ENCODE data around the gene ZNRF1. TPM values are rescaled to one million over a fixed set of nuclear protein-coding genes. Genes with fewer than 3 reads are reported as not detected.
"Not testable (repeated sequence)": the region's sequence is repeated elsewhere in the genome, so short reads cannot be mapped to it uniquely, and the experiment has no call there.

The ZNRF1 gene
- total RNA-seq, 4 donors from 2014 or later = 28.5 to 58.4 (median 40.4) TPM

DNA sequence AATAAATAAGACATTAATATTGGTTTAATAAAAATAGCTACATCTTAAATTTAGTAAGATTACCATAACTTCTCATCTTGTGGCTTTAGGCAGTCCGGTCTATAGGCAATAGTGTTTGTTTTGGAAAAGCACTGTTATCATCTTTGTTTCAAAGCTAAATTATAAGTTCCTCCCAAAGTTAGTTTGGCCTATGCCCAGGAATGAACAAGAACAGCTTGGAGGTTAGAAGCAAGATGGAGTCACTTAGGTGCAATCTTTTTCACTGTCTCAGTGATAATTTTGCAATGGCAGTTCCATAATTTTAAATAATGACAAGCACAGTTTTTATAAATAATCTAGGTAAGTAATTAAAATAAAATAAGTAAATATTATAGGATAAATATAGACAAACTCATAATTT lies 123.8 kb downstream of the ZNRF1 start:
- TF ChIP-seq, protein P1, sequence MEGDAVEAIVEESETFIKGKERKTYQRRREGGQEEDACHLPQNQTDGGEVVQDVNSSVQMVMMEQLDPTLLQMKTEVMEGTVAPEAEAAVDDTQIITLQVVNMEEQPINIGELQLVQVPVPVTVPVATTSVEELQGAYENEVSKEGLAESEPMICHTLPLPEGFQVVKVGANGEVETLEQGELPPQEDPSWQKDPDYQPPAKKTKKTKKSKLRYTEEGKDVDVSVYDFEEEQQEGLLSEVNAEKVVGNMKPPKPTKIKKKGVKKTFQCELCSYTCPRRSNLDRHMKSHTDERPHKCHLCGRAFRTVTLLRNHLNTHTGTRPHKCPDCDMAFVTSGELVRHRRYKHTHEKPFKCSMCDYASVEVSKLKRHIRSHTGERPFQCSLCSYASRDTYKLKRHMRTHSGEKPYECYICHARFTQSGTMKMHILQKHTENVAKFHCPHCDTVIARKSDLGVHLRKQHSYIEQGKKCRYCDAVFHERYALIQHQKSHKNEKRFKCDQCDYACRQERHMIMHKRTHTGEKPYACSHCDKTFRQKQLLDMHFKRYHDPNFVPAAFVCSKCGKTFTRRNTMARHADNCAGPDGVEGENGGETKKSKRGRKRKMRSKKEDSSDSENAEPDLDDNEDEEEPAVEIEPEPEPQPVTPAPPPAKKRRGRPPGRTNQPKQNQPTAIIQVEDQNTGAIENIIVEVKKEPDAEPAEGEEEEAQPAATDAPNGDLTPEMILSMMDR (IDR thresholded peaks at IDR 0.05) = no peak
- TF ChIP-seq POLR2A (IDR thresholded peaks at IDR 0.05) (no peak), POLR2AphosphoS5 (IDR thresholded peaks at IDR 0.05) (no peak), EP300 (IDR thresholded peaks at IDR 0.05; ENCODE audit: low read depth) (no peak)
- DNase-seq = no peak
- Histone ChIP-seq H3K4me1 (peaks cover 0 to 7% (median 3%) of the 10 kb centered on the region in 4 donors), H3K9me3 (peaks cover 0 to 15% of the 10 kb centered on the region in 2 donors), H3K4me3 (no peak overlapping the region), H3K27ac (no peak overlapping the region), H3K27me3 (no peaks in the 10 kb centered on the region), H3K36me3 (no peaks in the 10 kb centered on the region)
- in situ Hi-C loops (cut with MboI; ENCODE audit: low pct_ligation_motif_present in 1 of 4, low pct_unique_long_range_greater_than_20kb in 1 of 4, low sequenced_read_pairs in 3 of 4) = loop anchor here in 1 of 4 donors (25.0 kb wide), 1 partner anchor 410 kb away; the partner anchor contains the start of gene MLKL
- 75 to 87% methylated on average over 1 of the region's 1 CpG for WGBS, 2 donors (ENCODE audit: low coverage in 1 of 2)
- intact Hi-C loops (cut with DNase I; ENCODE audit: low total_unique reads) = no loop called here

DNA sequence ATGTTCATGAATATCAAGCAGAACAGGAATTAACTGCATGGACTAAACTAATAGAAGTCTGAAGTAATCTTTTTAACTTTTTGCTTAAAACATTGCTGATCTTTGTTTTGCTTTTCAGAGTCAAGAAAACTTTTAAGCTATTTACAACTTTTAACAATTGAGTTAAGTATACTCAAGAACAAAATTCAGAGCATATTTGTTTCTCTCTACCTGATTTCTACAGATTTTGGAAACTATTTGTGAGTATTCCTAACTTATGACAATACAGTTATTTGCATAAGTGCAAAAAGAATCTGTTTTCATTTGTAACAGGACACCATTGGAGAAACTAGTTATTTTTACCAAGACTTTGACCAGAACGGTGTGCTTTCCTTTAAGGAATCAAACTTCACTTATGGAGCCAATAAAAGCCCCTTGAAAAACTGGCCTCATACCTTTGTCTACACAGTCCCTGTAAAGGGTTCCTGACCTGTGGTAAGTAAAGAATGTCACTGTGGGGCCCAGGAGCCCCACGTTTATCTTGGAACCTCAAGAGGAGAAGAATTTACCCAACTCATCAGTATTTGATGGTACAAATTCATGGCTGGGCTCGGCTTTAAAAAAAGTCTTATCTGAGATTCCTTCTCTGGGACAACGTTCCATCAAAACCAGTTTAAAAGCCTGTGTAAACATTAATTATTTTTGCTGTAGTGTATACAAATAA lies 129.0 kb downstream of the ZNRF1 start:
- WGBS, 2 donors (ENCODE audit: low coverage in 1 of 2) = 56 to 63% methylated on average over 4 of the region's 4 CpGs
- Histone ChIP-seq H3K4me3 (no peak overlapping the region), H3K9me3 (peaks cover 0 to under 1% of the 10 kb centered on the region in 2 donors), H3K4me1 (peaks cover 0 to 12% (median 3%) of the 10 kb centered on the region in 4 donors), H3K36me3 (no peaks in the 10 kb centered on the region), H3K27ac (no peak overlapping the region), H3K27me3 (no peaks in the 10 kb centered on the region)
- in situ Hi-C loops (cut with MboI; ENCODE audit: low pct_ligation_motif_present in 1 of 4, low pct_unique_long_range_greater_than_20kb in 1 of 4, low sequenced_read_pairs in 3 of 4) = no loop called here
- TF ChIP-seq, protein P1 (IDR thresholded peaks at IDR 0.05) = no peak
- no peak for TF ChIP-seq POLR2A (IDR thresholded peaks at IDR 0.05)
- no peak for TF ChIP-seq EP300 (IDR thresholded peaks at IDR 0.05; ENCODE audit: low read depth)
- TF ChIP-seq POLR2AphosphoS5 (IDR thresholded peaks at IDR 0.05) = no peak
- intact Hi-C loops (cut with DNase I; ENCODE audit: low total_unique reads) = no loop called here
- no peak for DNase-seq

DNA sequence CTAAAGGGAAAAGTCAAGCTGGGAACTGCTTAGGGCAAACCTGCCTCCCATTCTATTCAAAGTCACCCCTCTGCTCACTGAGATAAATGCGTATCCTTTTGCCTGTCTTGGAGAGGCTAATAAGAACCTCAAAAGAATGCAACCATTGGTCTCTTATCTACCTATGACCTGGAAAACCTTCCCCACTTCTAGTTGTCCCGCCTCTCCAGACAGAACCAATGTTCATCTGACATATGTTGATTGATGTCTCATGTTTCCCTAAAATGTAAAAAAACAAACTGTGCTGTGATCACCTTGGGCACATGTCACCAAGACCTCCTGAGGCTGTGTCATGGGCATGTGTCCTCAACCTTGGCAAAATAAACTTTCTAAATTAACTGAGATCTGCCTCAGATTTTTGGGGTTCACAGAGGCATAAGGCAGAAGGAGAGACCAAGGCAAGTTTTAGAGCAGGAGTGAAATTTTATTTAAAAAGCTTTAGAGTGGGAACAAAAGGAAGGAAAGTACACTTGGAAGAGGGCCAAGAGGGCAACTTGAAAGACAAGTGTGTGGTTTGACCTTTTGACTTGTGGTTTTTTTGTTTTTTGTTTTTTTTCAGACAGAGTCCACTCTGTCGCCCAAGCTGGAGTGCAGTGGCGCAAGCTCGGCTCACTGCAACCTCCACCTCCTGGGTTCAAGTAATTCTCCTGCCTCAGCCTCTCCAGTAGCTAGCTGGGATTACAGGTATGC lies 130.8 kb downstream of the ZNRF1 start:
- intact Hi-C loops (cut with DNase I; ENCODE audit: low total_unique reads); H3K9me3 ChIP-seq; H3K4me3 ChIP-seq; DNase-seq; H3K36me3 ChIP-seq; in situ Hi-C loops (cut with MboI; ENCODE audit: low pct_ligation_motif_present in 1 of 4, low pct_unique_long_range_greater_than_20kb in 1 of 4, low sequenced_read_pairs in 3 of 4); H3K27ac ChIP-seq; H3K27me3 ChIP-seq: not testable (repeated sequence)
- WGBS, 2 donors (ENCODE audit: low coverage in 1 of 2) = 54 to 83% methylated on average over 2 to 5 of the region's 5 CpGs
- peaks cover 0 to 12% (median 3%) of the 10 kb centered on the region in 4 donors for H3K4me1 ChIP-seq

DNA sequence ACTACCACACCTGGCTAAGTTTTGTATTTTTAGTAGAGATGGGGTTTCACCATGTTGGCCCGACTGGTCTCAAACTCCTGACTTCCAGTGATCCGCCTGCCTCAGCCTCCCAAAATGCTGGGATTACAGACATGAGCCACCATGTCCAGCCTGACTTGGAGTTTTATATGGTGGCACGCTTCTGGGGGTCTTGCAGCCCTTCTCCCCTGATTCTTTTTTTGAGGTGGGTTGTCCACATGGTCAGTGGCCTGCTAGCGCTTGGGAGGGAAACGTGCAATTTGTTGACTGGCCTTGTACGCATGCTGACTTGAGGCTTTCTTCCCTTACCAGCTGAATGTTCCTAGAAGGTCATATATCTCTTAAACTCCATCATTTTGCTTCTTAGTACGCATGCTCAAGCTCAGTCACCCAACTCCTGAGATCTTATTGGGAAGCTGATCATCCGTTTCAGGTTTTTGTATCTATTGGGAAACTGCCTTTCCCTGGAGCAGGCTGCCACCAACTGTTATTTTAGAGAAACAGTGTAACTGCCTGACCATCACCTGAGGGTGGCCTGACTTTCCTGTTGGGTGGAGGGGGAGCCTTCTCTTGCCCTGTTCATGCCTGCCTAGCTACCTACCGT lies 131.4 kb downstream of the ZNRF1 start:
- TF ChIP-seq POLR2A (IDR thresholded peaks at IDR 0.05) = no peak
- TF ChIP-seq, protein P1 (IDR thresholded peaks at IDR 0.05) = no peak
- no peak for TF ChIP-seq POLR2AphosphoS5 (IDR thresholded peaks at IDR 0.05)
- TF ChIP-seq EP300 (IDR thresholded peaks at IDR 0.05; ENCODE audit: low read depth) = no peak
- Histone ChIP-seq H3K36me3 (no peaks in the 10 kb centered on the region), H3K27ac (no peak overlapping the region), H3K4me1 (peaks cover 0 to 12% (median 3%) of the 10 kb centered on the region in 4 donors), H3K4me3 (no peak overlapping the region), H3K27me3 (no peaks in the 10 kb centered on the region), H3K9me3 (no peaks in the 10 kb centered on the region)
- intact Hi-C loops (cut with DNase I; ENCODE audit: low total_unique reads) = no loop called here
- no peak for DNase-seq
- WGBS, 2 donors (ENCODE audit: low coverage in 1 of 2) = 65 to 81% methylated on average over 2 to 9 of the region's 9 CpGs
- in situ Hi-C loops (cut with MboI; ENCODE audit: low pct_ligation_motif_present in 1 of 4, low pct_unique_long_range_greater_than_20kb in 1 of 4, low sequenced_read_pairs in 3 of 4) = no loop called here
